Thyroid gland (tissue), 4 donors: Measurements from ENCODE around the gene SCAP. TPM values are rescaled to one million over a fixed set of nuclear protein-coding genes. Genes with fewer than 3 reads are reported as not detected.

Source experiments
- DNase-seq, 2 donors: peaks; one replicate each; pipeline ENCODE4 v3.0.0-alpha.2; 2019
- H3K27ac ChIP-seq, 3 donors: fragments of 200-600 bp; sonication (generic); 1 replicate in 2 of 3; 2 replicates in 1 of 3; pipeline ENCODE4 v1.5.1; 2016 to 2019; ENCODE audit warnings: mild to moderate bottlenecking in 1 of 3, moderate library complexity in 1 of 3
- H3K27me3 ChIP-seq: fragments of 200-600 bp; sonication (generic); one replicate; pipeline ENCODE4 v1.5.1; 2019
- H3K36me3 ChIP-seq, 2 donors: fragments of 200-600 bp; sonication (generic); one replicate each; pipeline ENCODE4 v1.5.1; 2016 to 2019
- H3K4me1 ChIP-seq, 2 donors: fragments of 200-600 bp; sonication (generic); one replicate each; pipeline ENCODE4 v1.5.1; 2017 to 2019
- H3K4me3 ChIP-seq, 3 donors: fragments of 200-600 bp; sonication (generic); replicated peaks in 1 of 3; 1 replicate in 2 of 3; 2 replicates in 1 of 3; pipeline ENCODE4 v1.5.1; 2016; ENCODE audit warnings: mild to moderate bottlenecking in 1 of 3
- H3K9me3 ChIP-seq: fragments of 200-600 bp; sonication (generic); one replicate; pipeline ENCODE4 v1.5.1; 2017
- CTCF ChIP-seq, 6 experiments: fragments of 200-600 bp in 3 of 6; fragments of 450-650 bp in 3 of 6; sonication (generic) in 3 of 6; IDR thresholded peaks; one replicate each; pipeline ENCODE4 v1.5.1; 2016 to 2019; ENCODE audit warnings: antibody characterized with exemption in 6 of 6, mild to moderate bottlenecking in 2 of 6, inconsistent platforms in 1 of 6, moderate library complexity in 1 of 6
- POLR2A ChIP-seq, 2 donors: fragments of 450-650 bp; IDR thresholded peaks; one replicate each; pipeline ENCODE4 v1.6.1; 2017; ENCODE audit warnings: antibody characterized with exemption in 2 of 2, mild to moderate bottlenecking in 2 of 2, moderate library complexity in 1 of 2
- WGBS, 2 donors: methylation state at CpG; one replicate each; pipeline ENCODE4 v1.1.5; 2017; 5-methylcytosine and 5-hydroxymethylcytosine counted together
- intact Hi-C: fragments of 100-400 bp; cut with DNase I; formaldehyde crosslinking; loops from one replicate; pipeline ENCODE4 v1.15.1; 2023
- total RNA-seq, 4 donors: library from RNA; depleted of rRNA; stranded (reverse); fragments of >200 nt; gene quantifications; one replicate each; pipeline ENCODE4 v1.2.3, GENCODE V29; 2016

The SCAP gene
- total RNA-seq, 4 donors from 2014 or later, result 56.8 to 102 (median 88.8) TPM

GRCh38 chr3:47409688-47410416 is 65.9 kb downstream of the SCAP start:
- Histone ChIP-seq H3K27ac (no peak overlapping the region), H3K4me3 (no peak overlapping the region), H3K27me3 (no peaks in the 10 kb centered on the region), H3K4me1 (peaks cover 5 to 7% of the 10 kb centered on the region in 2 donors), H3K9me3 (no peaks in the 10 kb centered on the region), H3K36me3 (peaks cover 67 to 74% of the 10 kb centered on the region in 2 donors)
- intact Hi-C loops, result no loop called here
- no peak for DNase-seq
- WGBS, 2 donors, result 94 to 95% methylated on average over 15 to 17 of the region's 26 CpGs
- no peak for TF ChIP-seq CTCF (IDR thresholded peaks at IDR 0.05)
- no peak for TF ChIP-seq POLR2A (IDR thresholded peaks at IDR 0.05)

GRCh38 chr3:47409284-47409683 is 66.5 kb downstream of the SCAP start:
- TF ChIP-seq CTCF (IDR thresholded peaks at IDR 0.05), result no peak
- TF ChIP-seq POLR2A (IDR thresholded peaks at IDR 0.05), result no peak
- WGBS, 2 donors, result 92 to 94% methylated on average over 9 to 13 of the region's 15 CpGs
- no peak overlapping the region for H3K4me3 ChIP-seq
- H3K27me3 ChIP-seq, result no peaks in the 10 kb centered on the region
- DNase-seq, result no peak
- H3K36me3 ChIP-seq, result peaks cover 63 to 72% of the 10 kb centered on the region in 2 donors
- intact Hi-C loops, result no loop called here
- no peaks in the 10 kb centered on the region for H3K9me3 ChIP-seq
- peaks cover 11 to 13% of the 10 kb centered on the region in 2 donors for H3K4me1 ChIP-seq
- no peak overlapping the region for H3K27ac ChIP-seq

DNA sequence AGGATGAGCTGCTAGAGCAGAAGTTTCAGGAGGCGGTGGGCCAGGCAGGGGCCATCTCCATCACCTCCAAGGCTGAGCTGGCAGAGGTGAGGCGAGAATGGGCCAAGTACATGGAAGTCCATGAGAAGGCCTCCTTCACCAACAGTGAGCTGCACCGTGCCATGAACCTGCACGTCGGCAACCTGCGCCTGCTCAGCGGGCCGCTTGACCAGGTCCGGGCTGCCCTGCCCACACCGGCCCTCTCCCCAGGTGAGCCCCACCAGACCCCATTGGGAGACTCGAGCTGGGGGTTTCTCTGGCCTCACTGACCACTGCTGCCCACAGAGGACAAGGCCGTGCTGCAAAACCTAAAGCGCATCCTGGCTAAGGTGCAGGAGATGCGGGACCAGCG is 66.9 kb downstream of the SCAP start:
- Histone ChIP-seq H3K4me1 (peaks cover 11 to 17% of the 10 kb centered on the region in 2 donors), H3K36me3 (peaks cover 58 to 67% of the 10 kb centered on the region in 2 donors), H3K9me3 (no peaks in the 10 kb centered on the region), H3K27ac (no peak overlapping the region), H3K4me3 (no peak overlapping the region), H3K27me3 (no peaks in the 10 kb centered on the region)
- no peak for DNase-seq
- WGBS, 2 donors, result 92 to 96% methylated on average over 11 to 15 of the region's 15 CpGs
- no peak for TF ChIP-seq CTCF (IDR thresholded peaks at IDR 0.05)
- no peak for TF ChIP-seq POLR2A (IDR thresholded peaks at IDR 0.05)
- intact Hi-C loops, result no loop called here

DNA sequence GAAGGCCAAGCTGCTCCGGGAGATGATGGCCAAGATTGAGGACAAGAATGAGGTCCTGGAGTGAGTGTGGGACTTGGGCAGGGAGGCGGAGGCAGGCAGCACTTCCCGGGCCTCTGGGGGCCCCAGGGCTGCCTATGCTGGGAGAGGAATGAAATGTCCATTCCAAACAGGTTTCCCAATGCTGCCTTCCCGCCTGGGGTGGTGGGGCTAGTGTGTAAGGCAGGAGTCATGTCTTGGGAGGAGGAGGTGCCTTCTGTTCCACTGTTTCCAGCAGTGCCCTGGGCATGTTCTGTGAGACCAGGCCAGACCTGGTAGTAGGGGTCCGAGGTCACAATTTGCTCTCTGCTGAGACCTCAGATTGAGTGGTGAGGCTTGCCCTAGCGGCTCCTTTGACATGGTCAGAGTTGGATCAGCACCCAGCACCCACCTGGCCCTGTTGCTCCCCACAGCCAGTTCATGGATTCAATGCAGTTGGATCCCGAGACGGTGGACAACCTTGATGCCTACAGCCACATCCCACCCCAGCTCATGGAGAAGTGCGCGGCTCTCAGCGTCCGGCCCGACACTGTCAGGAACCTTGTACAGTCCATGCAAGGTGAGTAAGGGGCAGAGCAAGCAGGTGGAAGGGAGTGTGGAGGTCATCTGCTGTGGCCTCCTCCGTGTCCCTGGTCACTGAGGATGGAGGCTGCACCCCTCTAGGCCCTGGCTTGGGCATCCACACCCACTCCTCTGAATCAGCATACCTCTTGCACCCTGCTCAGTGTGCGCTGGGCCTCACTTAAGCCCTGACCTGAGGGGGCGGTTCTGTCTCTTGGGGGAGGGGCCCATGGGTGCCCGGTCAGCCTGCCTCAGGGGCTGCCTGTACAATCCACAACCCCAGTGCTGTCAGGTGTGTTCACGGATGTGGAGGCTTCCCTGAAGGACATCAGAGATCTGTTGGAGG is 67.6 kb downstream of the SCAP start:
- Histone ChIP-seq H3K4me3 (no peak overlapping the region), H3K36me3 (peaks cover 53 to 62% of the 10 kb centered on the region in 2 donors), H3K9me3 (no peaks in the 10 kb centered on the region), H3K27me3 (no peaks in the 10 kb centered on the region), H3K27ac (no peak overlapping the region), H3K4me1 (peaks cover 11 to 17% of the 10 kb centered on the region in 2 donors)
- TF ChIP-seq POLR2A (IDR thresholded peaks at IDR 0.05) (no peak), CTCF (IDR thresholded peaks at IDR 0.05) (no peak)
- intact Hi-C loops, result no loop called here
- DNase-seq, result no peak
- WGBS, 2 donors, result 92 to 94% methylated on average over 10 to 16 of the region's 18 CpGs
